A673 (cell line): ENCODE results near the gene NID1. TPM values are rescaled to one million over a fixed set of nuclear protein-coding genes. Genes with fewer than 3 reads are reported as not detected.

ENCODE experiments used
- BruUV-seq: library from RNA; stranded (reverse); fragments of 400-500 nt; replicated peaks from 2 replicates; lab custom pipeline; 2021; lab: Mats Ljungman, UMichigan
- CTCF ChIA-PET: fragments of 300-600 bp; sonication (Branson Sonifier 250); formaldehyde crosslinking; loops from one replicate; lab custom pipeline; 2022; ENCODE audit warnings: antibody characterized with exemption; lab: Charles Lee
- POLR2A ChIA-PET: fragments of 300-600 bp; sonication (Branson Sonifier 250); formaldehyde crosslinking; loops from one replicate; lab custom pipeline; 2022; ENCODE audit warnings: antibody characterized with exemption; ENCODE audit not compliant: low non-redundant PET; lab: Charles Lee
- DNase-seq: peaks from one replicate; pipeline ENCODE4 v3.0.0-alpha.2; 2015; ENCODE audit warnings: low spot score
- H3K27ac ChIP-seq: fragments of 200-600 bp; sonication (generic); 2 replicates; pipeline ENCODE4 v1.5.1; 2016; ENCODE audit warnings: mixed run types, low read depth, mild to moderate bottlenecking, mixed read lengths, antibody characterized with exemption, low read length; ENCODE audit not compliant: poor library complexity, severe bottlenecking
- H3K27me3 ChIP-seq: fragments of 200-600 bp; sonication (generic); replicated peaks from 2 replicates; pipeline ENCODE4 v1.6.1; 2017; ENCODE audit warnings: mixed run types, low read depth, mild to moderate bottlenecking, mixed read lengths, antibody characterized with exemption, low read length; ENCODE audit not compliant: insufficient read depth, poor library complexity
- H3K36me3 ChIP-seq: fragments of 200-600 bp; sonication (generic); 2 replicates; pipeline ENCODE4 v1.6.1; 2016; ENCODE audit warnings: mixed run types, mild to moderate bottlenecking, mixed read lengths, antibody characterized with exemption, low read length; ENCODE audit not compliant: insufficient read depth, poor library complexity, severe bottlenecking
- H3K4me1 ChIP-seq: fragments of 200-600 bp; sonication (generic); 2 replicates; pipeline ENCODE4 v1.6.1; 2017; ENCODE audit warnings: mixed run types, mild to moderate bottlenecking, mixed read lengths, antibody characterized with exemption, low read length; ENCODE audit not compliant: insufficient read depth, poor library complexity, severe bottlenecking
- H3K4me3 ChIP-seq: fragments of 200-600 bp; sonication (generic); 2 replicates; pipeline ENCODE4 v1.5.1; 2016; ENCODE audit warnings: low read depth, mixed run types, mild to moderate bottlenecking, mixed read lengths, low read length; ENCODE audit not compliant: poor library complexity, severe bottlenecking
- H3K9me3 ChIP-seq: fragments of 200-600 bp; sonication (generic); 2 replicates; pipeline ENCODE4 v1.6.1; 2016; ENCODE audit warnings: mixed run types, low read depth, mild to moderate bottlenecking, mixed read lengths, antibody characterized with exemption, low read length; ENCODE audit not compliant: poor library complexity, severe bottlenecking
- CTCF ChIP-seq: fragments of 300-800, 200-600 bp; sonication (generic); conservative IDR thresholded peaks from 2 replicates; pipeline ENCODE4 v1.5.1; 2017; ENCODE audit warnings: low read depth, mild to moderate bottlenecking, antibody characterized with exemption, low read length, moderate library complexity, mixed read lengths
- EZH2 ChIP-seq: fragments of 200-600 bp; sonication (generic); IDR thresholded peaks from 2 replicates; pipeline ENCODE4 v1.6.1; 2017; ENCODE audit warnings: borderline replicate concordance, low read depth, mild to moderate bottlenecking, mixed read lengths, antibody characterized with exemption, low read length; ENCODE audit not compliant: poor library complexity, severe bottlenecking
- intact Hi-C: fragments of 100-400 bp; cut with micrococcal nuclease; formaldehyde crosslinking; loops from one replicate; pipeline ENCODE4 v1.10.0; 2022; ENCODE audit not compliant: unreplicated experiment
- total RNA-seq: library from RNA; stranded (reverse); gene quantifications from 2 replicates; pipeline ENCODE4 v1.2.3, GENCODE V29; 2021

NID1 gene
- total RNA-seq, 1 experiment from 2014 or later = 0.64 TPM

GRCh38 chr1:236095705-236096520 lies 31.0 kb upstream of the NID1 start:
- no peak overlapping the region for H3K27ac ChIP-seq
- no peaks in the 10 kb centered on the region for H3K9me3 ChIP-seq
- no peaks in the 10 kb centered on the region for H3K27me3 ChIP-seq
- intact Hi-C loops = no loop called here
- BruUV-seq = no TSS peak
- DNase-seq = no peak
- ChIA-PET POLR2A (no interaction called here), CTCF (no interaction called here)
- no peaks in the 10 kb centered on the region for H3K36me3 ChIP-seq
- TF ChIP-seq CTCF (no peak), EZH2 (no peak)
- H3K4me3 ChIP-seq = no peak overlapping the region
- no peaks in the 10 kb centered on the region for H3K4me1 ChIP-seq

- ChIA-PET POLR2A (no interaction called here), CTCF (no interaction called here)
- Histone ChIP-seq H3K4me3 (no peak overlapping the region), H3K36me3 (no peaks in the 10 kb centered on the region), H3K9me3 (no peaks in the 10 kb centered on the region), H3K27me3 (no peaks in the 10 kb centered on the region), H3K4me1 (no peaks in the 10 kb centered on the region), H3K27ac (no peak overlapping the region)
- no peak for TF ChIP-seq EZH2
- TF ChIP-seq CTCF = no peak
- BruUV-seq = no TSS peak
- intact Hi-C loops = no loop called here
- DNase-seq = no peak
Observed at GRCh38 chr1:236092899-236093298, 28.0 kb upstream of the NID1 start.

GRCh38 chr1:236091933-236092318 lies 27.0 kb upstream of the NID1 start:
- DNase-seq = no peak
- H3K4me1 ChIP-seq = no peaks in the 10 kb centered on the region
- no peaks in the 10 kb centered on the region for H3K9me3 ChIP-seq
- CTCF ChIA-PET = no interaction called here
- H3K4me3 ChIP-seq = no peak overlapping the region
- no peak for TF ChIP-seq CTCF
- no peak for TF ChIP-seq EZH2
- no peak overlapping the region for H3K27ac ChIP-seq
- no TSS peak for BruUV-seq
- no peaks in the 10 kb centered on the region for H3K27me3 ChIP-seq
- POLR2A ChIA-PET = no interaction called here
- no peaks in the 10 kb centered on the region for H3K36me3 ChIP-seq
- intact Hi-C loops = no loop called here
